Colonic mucosa (tissue), 4 donors: ENCODE results near the gene ZNF574. TPM values are rescaled to one million over a fixed set of nuclear protein-coding genes. Genes with fewer than 3 reads are reported as not detected.

ENCODE experiments used
- DNase-seq: peaks from one replicate; pipeline ENCODE4 v3.0.0-alpha.2; 2020
- H3K27ac ChIP-seq: fragments of 200-600 bp; one replicate; pipeline ENCODE4 v1.8.0; 2021
- H3K27me3 ChIP-seq: fragments of 200-600 bp; one replicate; pipeline ENCODE4 v1.8.0; 2021
- H3K36me3 ChIP-seq: fragments of 200-600 bp; one replicate; pipeline ENCODE4 v1.8.0; 2021
- H3K4me1 ChIP-seq: fragments of 200-600 bp; one replicate; pipeline ENCODE4 v1.8.0; 2021; ENCODE audit warnings: mild to moderate bottlenecking
- H3K4me3 ChIP-seq: fragments of 200-600 bp; one replicate; pipeline ENCODE4 v1.8.0; 2021
- H3K9ac ChIP-seq, 2 donors: one replicate each; pipeline ENCODE4 v1.7.0; 2013; ENCODE audit warnings: control low read depth in 2 of 2, low read depth in 2 of 2, low read length in 2 of 2
- H3K9me3 ChIP-seq: fragments of 200-600 bp; one replicate; pipeline ENCODE4 v1.8.0; 2021
- intact Hi-C: fragments of 100-400 bp; cut with DNase I; formaldehyde crosslinking; loops from one replicate; pipeline ENCODE4 v1.14.1; 2022
- total RNA-seq, 2 donors: library from RNA; stranded (reverse); fragmentation: NEBNext Ultra II Directional in 1 of 2; extraction: Animal tissue kit (Norgen Biotek cat#: 25700) in 1 of 2; gene quantifications; one replicate each; pipeline ENCODE4 v1.2.1, GENCODE V29; 2021
- TF ChIP-seq, protein P1 (sequence below): fragments of 200-600 bp; IDR thresholded peaks from one replicate; pipeline ENCODE4 v1.8.0; 2022; ENCODE audit warnings: antibody characterized with exemption, mild to moderate bottlenecking
- donor health status: healthy.
- donor health status: DM: no; HTN: no; CAD: no.
- donor health status: DM: no; HTN: no; CAD: no.

The ZNF574 gene
- total RNA-seq, 2 donors from 2014 or later: 14.7 to 15.9 TPM

DNA sequence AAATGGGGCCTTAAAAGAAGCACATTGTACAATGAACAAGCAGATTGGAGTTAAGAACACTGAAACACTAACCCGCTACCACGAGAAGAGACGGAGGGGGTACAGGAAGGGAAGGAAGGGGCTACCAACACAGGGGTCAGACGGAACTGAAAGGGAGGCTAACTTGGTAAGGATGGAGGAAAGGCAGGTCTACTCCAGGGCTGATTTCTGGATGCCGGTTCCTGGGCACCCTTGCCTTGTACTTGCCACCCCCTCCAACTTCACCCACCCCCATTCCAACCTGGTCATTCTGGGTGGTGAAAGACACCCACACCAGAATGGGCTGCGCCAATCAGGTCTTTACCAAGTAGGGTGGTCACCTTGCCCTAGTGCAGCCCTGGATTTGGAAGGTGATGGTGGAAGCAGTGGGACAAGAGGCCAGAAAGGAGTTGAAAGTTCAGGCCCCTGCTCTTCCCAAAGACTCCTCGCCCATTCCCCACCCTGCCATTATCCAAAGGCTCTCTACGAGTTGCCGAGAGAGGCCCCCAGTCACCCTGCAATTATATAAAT lies 10.3 kb downstream of the ZNF574 start:
- no peak overlapping the region for H3K27ac ChIP-seq
- intact Hi-C loops: no loop called here
- H3K36me3 ChIP-seq: peaks cover under 1% of the 10 kb centered on the region
- no peaks in the 10 kb centered on the region for H3K27me3 ChIP-seq
- H3K4me1 ChIP-seq: peaks cover 3% of the 10 kb centered on the region
- no peak for DNase-seq
- TF ChIP-seq, protein P1, sequence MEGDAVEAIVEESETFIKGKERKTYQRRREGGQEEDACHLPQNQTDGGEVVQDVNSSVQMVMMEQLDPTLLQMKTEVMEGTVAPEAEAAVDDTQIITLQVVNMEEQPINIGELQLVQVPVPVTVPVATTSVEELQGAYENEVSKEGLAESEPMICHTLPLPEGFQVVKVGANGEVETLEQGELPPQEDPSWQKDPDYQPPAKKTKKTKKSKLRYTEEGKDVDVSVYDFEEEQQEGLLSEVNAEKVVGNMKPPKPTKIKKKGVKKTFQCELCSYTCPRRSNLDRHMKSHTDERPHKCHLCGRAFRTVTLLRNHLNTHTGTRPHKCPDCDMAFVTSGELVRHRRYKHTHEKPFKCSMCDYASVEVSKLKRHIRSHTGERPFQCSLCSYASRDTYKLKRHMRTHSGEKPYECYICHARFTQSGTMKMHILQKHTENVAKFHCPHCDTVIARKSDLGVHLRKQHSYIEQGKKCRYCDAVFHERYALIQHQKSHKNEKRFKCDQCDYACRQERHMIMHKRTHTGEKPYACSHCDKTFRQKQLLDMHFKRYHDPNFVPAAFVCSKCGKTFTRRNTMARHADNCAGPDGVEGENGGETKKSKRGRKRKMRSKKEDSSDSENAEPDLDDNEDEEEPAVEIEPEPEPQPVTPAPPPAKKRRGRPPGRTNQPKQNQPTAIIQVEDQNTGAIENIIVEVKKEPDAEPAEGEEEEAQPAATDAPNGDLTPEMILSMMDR: no peak
- no peaks in the 10 kb centered on the region for H3K9me3 ChIP-seq
- no peak overlapping the region for H3K4me3 ChIP-seq
- no peak overlapping the region for H3K9ac ChIP-seq

DNA sequence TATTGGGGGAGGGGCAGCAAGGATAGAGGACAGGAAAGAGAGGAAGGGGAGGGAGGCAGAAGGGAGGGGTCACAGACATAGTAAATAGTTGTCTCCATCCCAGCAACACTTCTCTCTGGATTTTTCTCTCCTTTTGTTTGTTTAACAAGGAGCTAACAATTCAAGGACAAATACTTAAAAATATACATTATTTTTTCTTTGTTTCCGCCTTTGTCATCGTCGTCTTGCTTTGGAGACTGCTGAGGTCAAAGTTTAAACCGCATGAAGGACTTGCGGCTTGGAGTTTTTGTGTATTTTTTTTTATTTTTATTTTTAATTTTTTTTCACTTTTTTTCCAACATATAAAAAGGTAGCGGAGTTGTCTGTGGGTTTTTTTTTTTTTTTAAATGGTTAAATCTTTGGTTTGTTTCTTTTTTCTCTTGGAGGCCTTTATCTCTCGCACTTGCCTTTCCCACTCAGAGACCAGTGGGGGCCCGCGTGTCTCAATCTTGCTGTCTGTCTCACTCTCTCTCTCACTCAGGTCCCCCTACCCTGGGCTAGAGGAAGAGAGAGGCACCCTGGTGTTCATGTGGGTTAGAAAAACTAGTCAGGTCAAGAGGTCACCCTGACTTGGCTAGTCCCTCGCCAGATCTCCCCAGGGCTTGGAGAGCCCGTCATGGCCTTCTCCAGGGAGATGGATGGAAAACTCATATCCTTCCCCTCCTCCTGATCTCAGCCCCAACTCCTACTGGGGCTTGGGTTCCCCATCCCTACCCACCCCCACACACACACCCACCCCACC lies 11.0 kb downstream of the ZNF574 start:
- intact Hi-C loops: no loop called here
- Histone ChIP-seq H3K27me3 (no peaks in the 10 kb centered on the region), H3K4me1 (peaks cover 7% of the 10 kb centered on the region), H3K9ac (no peak overlapping the region), H3K9me3 (no peaks in the 10 kb centered on the region), H3K4me3 (no peak overlapping the region), H3K36me3 (no peaks in the 10 kb centered on the region), H3K27ac (no peak overlapping the region)
- TF ChIP-seq, protein P1: no peak
- DNase-seq: no peak

DNA sequence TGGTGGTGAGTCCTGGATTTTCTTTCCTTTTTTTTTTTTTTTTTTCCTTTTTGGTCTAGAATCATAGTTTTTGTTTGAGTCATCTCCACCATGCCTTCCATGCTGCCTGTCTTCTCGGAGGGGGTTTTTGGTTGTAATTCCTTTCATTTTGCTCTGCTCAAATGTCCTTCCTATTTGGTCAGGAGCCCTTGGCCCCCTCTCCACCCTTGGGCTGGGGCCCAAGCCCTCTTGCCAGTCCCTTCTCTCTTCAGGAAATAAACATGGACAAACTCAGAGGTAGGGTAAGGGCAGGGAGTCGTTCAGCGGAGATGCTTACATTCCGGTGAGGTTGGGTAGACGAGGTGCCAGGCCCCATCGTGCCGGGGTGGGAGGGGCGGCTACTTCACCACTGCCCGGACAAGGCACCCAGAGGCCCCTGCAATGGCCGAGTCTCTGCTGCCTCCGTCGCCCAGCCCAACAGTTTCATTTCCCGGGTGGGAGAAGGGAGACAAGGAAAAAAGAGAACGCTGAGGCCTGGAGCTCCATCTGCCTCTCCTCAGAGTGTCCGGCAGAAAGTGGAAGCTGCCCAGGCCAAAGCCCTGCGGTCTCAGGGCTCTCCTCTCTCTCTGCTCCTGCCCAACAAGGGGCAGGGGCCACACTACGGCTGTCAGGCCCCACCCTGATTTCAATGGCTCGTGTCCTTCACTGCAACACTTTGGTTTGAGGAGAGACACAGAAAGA lies 12.7 kb downstream of the ZNF574 start:
- Histone ChIP-seq H3K9me3 (no peaks in the 10 kb centered on the region), H3K4me1 (peaks cover 8% of the 10 kb centered on the region), H3K36me3 (no peaks in the 10 kb centered on the region), H3K27me3 (no peaks in the 10 kb centered on the region), H3K27ac (no peak overlapping the region), H3K9ac (no peak overlapping the region), H3K4me3 (no peak overlapping the region)
- no peak for DNase-seq
- intact Hi-C loops: no loop called here
- TF ChIP-seq, protein P1: no peak

DNA sequence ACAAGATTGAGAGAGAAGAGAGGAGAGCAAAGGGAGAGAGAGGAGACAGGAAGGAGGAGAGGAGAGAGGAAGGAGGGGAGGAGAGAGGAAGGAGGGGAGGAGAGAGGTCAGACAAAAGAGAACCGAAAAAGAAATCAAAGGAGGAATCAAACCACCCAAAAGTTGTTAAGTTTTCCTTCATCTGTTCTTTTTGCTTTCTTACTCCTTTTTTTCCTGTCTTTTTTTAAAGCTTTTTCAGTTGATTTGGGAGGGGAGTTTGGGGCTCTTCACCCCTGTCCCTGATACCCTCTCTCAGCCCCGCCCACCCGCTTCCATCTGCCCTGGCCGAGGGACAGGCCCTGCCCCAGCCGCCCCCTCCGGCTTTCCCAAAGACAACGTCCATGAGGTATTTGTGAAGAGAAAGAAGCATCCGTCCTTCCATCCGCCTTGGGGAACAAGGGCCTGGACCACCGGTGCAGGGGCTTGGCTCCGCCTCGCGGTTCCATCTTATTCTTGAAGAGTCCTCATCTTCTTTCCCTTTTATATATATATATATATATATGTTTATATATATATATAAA lies 13.3 kb downstream of the ZNF574 start:
- TF ChIP-seq, protein P1: no peak
- no peak overlapping the region for H3K27ac ChIP-seq
- intact Hi-C loops: no loop called here
- H3K4me3 ChIP-seq: no peak overlapping the region
- no peak overlapping the region for H3K9ac ChIP-seq
- no peaks in the 10 kb centered on the region for H3K36me3 ChIP-seq
- no peak for DNase-seq
- peaks cover 8% of the 10 kb centered on the region for H3K4me1 ChIP-seq
- no peaks in the 10 kb centered on the region for H3K9me3 ChIP-seq
- H3K27me3 ChIP-seq: no peaks in the 10 kb centered on the region

DNA sequence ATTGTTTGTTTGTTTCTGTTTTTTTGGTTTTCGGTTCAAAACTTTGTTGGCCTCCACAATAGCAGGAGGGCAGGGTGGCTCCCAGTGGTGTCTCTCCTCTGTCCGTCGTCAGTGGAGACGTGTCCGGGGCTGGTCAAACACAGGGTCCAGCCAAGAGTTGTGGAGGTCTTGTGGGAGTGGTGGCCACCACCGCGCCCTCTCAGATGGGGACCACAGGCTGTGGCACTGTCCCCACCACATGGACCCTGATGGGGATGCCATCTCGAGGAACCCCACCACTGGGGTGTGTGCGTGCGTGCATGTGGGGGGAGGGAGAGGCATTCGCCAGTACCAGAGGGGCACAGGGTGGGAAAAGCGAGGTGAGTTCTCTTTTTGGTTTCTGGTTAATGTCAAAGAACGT lies 13.8 kb downstream of the ZNF574 start:
- Histone ChIP-seq H3K4me1 (peaks cover 8% of the 10 kb centered on the region), H3K9ac (no peak overlapping the region), H3K27ac (no peak overlapping the region), H3K27me3 (no peaks in the 10 kb centered on the region), H3K9me3 (no peaks in the 10 kb centered on the region), H3K36me3 (no peaks in the 10 kb centered on the region), H3K4me3 (no peak overlapping the region)
- DNase-seq: no peak
- intact Hi-C loops: no loop called here
- TF ChIP-seq, protein P1: no peak
